A549 (cell line): ENCODE data around the gene CAMKMT. TPM values are rescaled to one million over a fixed set of nuclear protein-coding genes. Genes with fewer than 3 reads are reported as not detected.

Source experiments
- ATAC-seq, 2 experiments: fragments of 200-7000 bp in 1 of 2; fragments of >200 bp in 1 of 2; cut with Nextera tagmentation in 1 of 2; cut with Tn5 transposase in 1 of 2; 3 replicates each; pipeline versions ENCODE4 v1.8.0 to v1.9.1; 2018 to 2020; ENCODE audit warnings: mild to moderate bottlenecking in 1 of 2, moderate library complexity in 1 of 2
- CTCF ChIA-PET: fragments of 300-600 bp; sonication (Branson Sonifier 250); formaldehyde crosslinking; extraction: SDS; loops from one replicate; lab custom pipeline; 2021; ENCODE audit warnings: antibody characterized with exemption, inconsistent platforms; lab: Yijun Ruan, JAX
- POLR2A ChIA-PET: fragments of 350-600 bp; formaldehyde crosslinking; extraction: SDS; loops from one replicate; lab custom pipeline; 2021; ENCODE audit warnings: antibody characterized with exemption, inconsistent platforms; lab: Yijun Ruan, JAX
- DNase-seq, 2 experiments: peaks; one replicate each; pipeline versions ENCODE4 v3.0.0 to v3.0.0-alpha.2; 2011 to 2016; ENCODE audit warnings: low read depth in 1 of 2, low spot score in 1 of 2
- FAIRE-seq: peaks from 2 replicates; lab custom pipeline; 2011; peaks lifted over from hg19 to GRCh38; lab: Jason Lieb, UNC
- H3K27ac ChIP-seq, 2 experiments: fragments of >200 bp; sonication (Bioruptor Twin); formaldehyde crosslinking; 3 replicates each; pipeline ENCODE4 v1.5.1; 2016 to 2017
- H3K4me1 ChIP-seq: fragments of >200 bp; sonication (Bioruptor Twin); formaldehyde crosslinking; 3 replicates; pipeline ENCODE4 v1.6.1; 2016
- H3K4me2 ChIP-seq: fragments of >200 bp; sonication (Bioruptor Twin); formaldehyde crosslinking; 3 replicates; pipeline ENCODE4 v1.6.1; 2016
- H3K4me3 ChIP-seq: fragments of >200 bp; sonication (Bioruptor Twin); formaldehyde crosslinking; 3 replicates; pipeline ENCODE4 v1.5.1; 2016
- H3K9me3 ChIP-seq: fragments of >200 bp; sonication (Bioruptor Twin); formaldehyde crosslinking; 3 replicates; pipeline ENCODE4 v1.6.1; 2016
- ATOH8 ChIP-seq: fragments of 250-450 bp; sonication (Bioruptor Pico); IDR thresholded peaks from 2 replicates; pipeline ENCODE4 v1.5.0; 2020; ENCODE audit warnings: low read depth, mild to moderate bottlenecking, moderate library complexity
- BHLHE40 ChIP-seq: IDR thresholded peaks from 2 replicates; pipeline ENCODE4 v1.6.1; 2012; ENCODE audit warnings: low read depth, low read length, inconsistent platforms
- CBX2 ChIP-seq: fragments of 200-600 bp; sonication (generic); IDR thresholded peaks from 2 replicates; pipeline ENCODE4 v1.6.1; 2016; ENCODE audit warnings: low read depth, mild to moderate bottlenecking, borderline replicate concordance
- CEBPB ChIP-seq, 2 experiments: fragments of >200 bp in 1 of 2; sonication (Bioruptor Twin) in 1 of 2; formaldehyde crosslinking in 1 of 2; IDR thresholded peaks; 2 replicates each; pipeline ENCODE4 v1.6.1; 2012 to 2016
- CHD2 ChIP-seq: fragments of 150-350 bp; IDR thresholded peaks from 2 replicates; pipeline ENCODE4 v1.6.1; 2014; ENCODE audit warnings: low read length; ENCODE audit not compliant: partially characterized antibody
- CHD4 ChIP-seq: fragments of 200-600 bp; sonication (generic); IDR thresholded peaks from 2 replicates; pipeline ENCODE4 v1.6.1; 2016; ENCODE audit warnings: antibody characterized with exemption, mild to moderate bottlenecking, borderline replicate concordance
- E2F6 ChIP-seq: IDR thresholded peaks from 2 replicates; pipeline ENCODE4 v1.6.1; 2012; ENCODE audit warnings: low read depth, borderline replicate concordance
- EHF ChIP-seq: fragments of 250-450 bp; sonication (Bioruptor Pico); IDR thresholded peaks from 2 replicates; pipeline ENCODE4 v1.5.0; 2020; ENCODE audit warnings: mild to moderate bottlenecking
- ESRRA ChIP-seq: fragments of 150-350 bp; IDR thresholded peaks from 2 replicates; pipeline ENCODE4 v1.6.1; 2014; ENCODE audit warnings: mild to moderate bottlenecking, low read length, borderline replicate concordance
- FOSB ChIP-seq: fragments of 250-450 bp; sonication (Bioruptor Pico); IDR thresholded peaks from 2 replicates; pipeline ENCODE4 v1.5.0; 2020; ENCODE audit warnings: mild to moderate bottlenecking, moderate library complexity
- GATA3 ChIP-seq: IDR thresholded peaks from 2 replicates; pipeline ENCODE4 v1.6.1; 2012; ENCODE audit warnings: borderline replicate concordance
- HES2 ChIP-seq: fragments of >200 bp; sonication (Bioruptor Twin); formaldehyde crosslinking; IDR thresholded peaks from 2 replicates; pipeline ENCODE4 v1.6.1; 2016
- HOXA7 ChIP-seq: fragments of 250-450 bp; sonication (Bioruptor Pico); IDR thresholded peaks from 2 replicates; pipeline ENCODE4 v1.5.0; 2020; ENCODE audit warnings: mild to moderate bottlenecking, moderate library complexity
- MAFK ChIP-seq: fragments of 450-650 bp; IDR thresholded peaks from 2 replicates; pipeline ENCODE4 v1.6.1; 2014; ENCODE audit not compliant: partially characterized antibody
- MYC ChIP-seq: IDR thresholded peaks from 2 replicates; pipeline ENCODE4 v1.6.1; 2012; ENCODE audit warnings: mild to moderate bottlenecking, inconsistent platforms, low read length, improper control_type of control experiment, borderline replicate concordance
- PHF8 ChIP-seq: fragments of 200-600 bp; sonication (generic); IDR thresholded peaks from 2 replicates; pipeline ENCODE4 v1.6.1; 2016; ENCODE audit warnings: low read depth, mild to moderate bottlenecking, antibody characterized with exemption, moderate library complexity, borderline replicate concordance
- POLR2A ChIP-seq: IDR thresholded peaks from 2 replicates; pipeline ENCODE4 v1.6.1; 2012; ENCODE audit warnings: mild to moderate bottlenecking, low read length
- RAD21 ChIP-seq, 2 experiments: fragments of >200 bp in 1 of 2; sonication (Bioruptor Twin) in 1 of 2; formaldehyde crosslinking in 1 of 2; IDR thresholded peaks in 1 of 2; conservative IDR thresholded peaks in 1 of 2; 2 replicates in 1 of 2; 3 replicates in 1 of 2; pipeline ENCODE4 v1.6.1; 2012 to 2018; ENCODE audit warnings: inconsistent platforms in 1 of 2
- REST ChIP-seq: fragments of 200-600 bp; sonication (generic); IDR thresholded peaks from 2 replicates; pipeline ENCODE4 v1.6.1; 2016; ENCODE audit warnings: antibody characterized with exemption, mild to moderate bottlenecking, moderate library complexity
- TFCP2L1 ChIP-seq: fragments of 250-450 bp; sonication (Bioruptor Pico); IDR thresholded peaks from 2 replicates; pipeline ENCODE4 v1.5.0; 2021; ENCODE audit warnings: mild to moderate bottlenecking
- ZFP36 ChIP-seq: fragments of 450-650 bp; IDR thresholded peaks from 2 replicates; pipeline ENCODE4 v1.6.1; 2014; ENCODE audit warnings: borderline replicate concordance; ENCODE audit not compliant: partially characterized antibody
- ZNF302 ChIP-seq: fragments of 250-450 bp; sonication (Bioruptor Pico); IDR thresholded peaks from 2 replicates; pipeline ENCODE4 v1.9.0; 2021; ENCODE audit warnings: inconsistent platforms, mild to moderate bottlenecking, moderate library complexity
- WGBS: methylation state at CpG from one replicate; pipeline ENCODE4 v1.1.6; 2017; ENCODE audit errors: missing lambda C conversion rate; 5-methylcytosine and 5-hydroxymethylcytosine counted together
- polyA plus RNA-seq, 4 experiments: library from polyadenylated mRNA; depleted of rRNA in 3 of 4; stranded (reverse); fragments of >200 nt; fragmentation: RNase III in 1 of 4; extraction: RNeasy Plus Mini Kit Qiagen cat#74134 plus additional on column Dnase treatment in 1 of 4; gene quantifications; 2 replicates in 3 of 4; 3 replicates in 1 of 4; pipeline ENCODE4 v1.2.3, GENCODE V29; 2011 to 2017

The CAMKMT gene
- polyA plus RNA-seq, 2 of the 4 experiments (the other 2 are of a cell fraction) = 6.5 to 15.7 TPM

GRCh38 chr2:44329343-44329742 is 32.4 kb upstream of the CAMKMT start:
- TF ChIP-seq BHLHE40 = no peak
- TF ChIP-seq MAFK = peak; percentile 70
- no peak overlapping the region for H3K4me2 ChIP-seq
- ATAC-seq (no peak), DNase-seq (no peak), FAIRE-seq (no peak)
- H3K9me3 ChIP-seq = no peaks in the 10 kb centered on the region
- ChIA-PET CTCF (interaction anchor here (1.2 to 3.1 kb wide), 5 partner anchors 11 to 285 kb away, joined by 3 to 14 read pairs (median 6); no protein-coding TSS in a partner anchor), POLR2A (no interaction called here)
- no peak overlapping the region for H3K4me3 ChIP-seq
- H3K4me1 ChIP-seq = peaks cover 17% of the 10 kb centered on the region
- 90% methylated on average over 2 of the region's 2 CpGs for WGBS
- H3K27ac ChIP-seq = no peak overlapping the region

GRCh38 chr2:44330801-44331200 is 30.9 kb upstream of the CAMKMT start:
- H3K9me3 ChIP-seq = no peaks in the 10 kb centered on the region
- CTCF ChIA-PET = interaction anchor here (0.8 kb wide), 1 partner anchor 40 kb away, joined by 3 read pairs; no protein-coding TSS in a partner anchor

GRCh38 chr2:44333994-44334393 is 27.8 kb upstream of the CAMKMT start:
- CTCF ChIA-PET = interaction anchor here (0.6 to 0.8 kb wide), 2 partner anchors 9 to 483 kb away, joined by 4 read pairs; no protein-coding TSS in a partner anchor
- POLR2A ChIA-PET = interaction anchor here (0.6 kb wide), 1 partner anchor 98 kb away, joined by 4 read pairs; no protein-coding TSS in a partner anchor
- peaks cover 5% of the 10 kb centered on the region; the same call in 1 of the 3 replicates for H3K4me1 ChIP-seq
- no peak overlapping the region for H3K27ac ChIP-seq
- no peak overlapping the region for H3K4me3 ChIP-seq
- FAIRE-seq (no peak), ATAC-seq (no peak), DNase-seq (no peak)
- no peak for TF ChIP-seq CHD2
- H3K4me2 ChIP-seq = no peak overlapping the region
- no peaks in the 10 kb centered on the region for H3K9me3 ChIP-seq
- 98% methylated on average over 1 of the region's 1 CpG for WGBS

More at GRCh38 chr2:44330801-44331200, 30.9 kb upstream of the CAMKMT start:
- Histone ChIP-seq H3K4me1 (peaks cover 5% of the 10 kb centered on the region; the same call in 2 of the 3 replicates), H3K4me2 (no peak overlapping the region)
- no peak for ATAC-seq
- no peak for DNase-seq
- no peak for TF ChIP-seq TFCP2L1 (CRISPR knock-in tag)
- TF ChIP-seq CEBPB (IDR thresholded peaks at IDR 0.05) = peak; percentile 47 to 60; a peak in 2 of 4 replicates
- TF ChIP-seq, all 56 proteins: peak for 1
- no peak for FAIRE-seq
- POLR2A ChIA-PET = no interaction called here
- WGBS = 97% methylated on average over 1 of the region's 1 CpG
- Histone ChIP-seq H3K4me3 (no peak overlapping the region), H3K27ac (no peak overlapping the region)

- H3K4me1 ChIP-seq = peaks cover 1% of the 10 kb centered on the region; the same call in 1 of the 3 replicates
- H3K4me2 ChIP-seq = no peak overlapping the region
- H3K4me3 ChIP-seq = no peak overlapping the region
- WGBS = 92% methylated on average over 2 of the region's 2 CpGs
- ChIA-PET POLR2A (no interaction called here), CTCF (interaction anchor here (1.8 kb wide), 1 partner anchor 292 kb away, joined by 4 read pairs; no protein-coding TSS in a partner anchor)
- DNase-seq (no peak), FAIRE-seq (no peak), ATAC-seq (no peak)
- no peak overlapping the region for H3K27ac ChIP-seq
- H3K9me3 ChIP-seq = no peaks in the 10 kb centered on the region
- TF ChIP-seq PHF8 = no peak
- no peak for TF ChIP-seq CBX2
- no peak for TF ChIP-seq ATOH8 (CRISPR knock-in tag)
- no peak for TF ChIP-seq EHF (CRISPR knock-in tag)
- no peak for TF ChIP-seq ZNF302 (CRISPR knock-in tag)
- no peak for TF ChIP-seq CHD4
- TF ChIP-seq FOSB (CRISPR knock-in tag) = no peak
- TF ChIP-seq E2F6 = no peak
- TF ChIP-seq POLR2A = no peak
- TF ChIP-seq RAD21 (conservative IDR thresholded peaks at IDR 0.05 in 1 of 2, IDR thresholded peaks at IDR 0.05 in 1 of 2) = no peak
- TF ChIP-seq ESRRA = no peak
- no peak for TF ChIP-seq HES2
- no peak for TF ChIP-seq ZFP36
- TF ChIP-seq GATA3 = no peak
- no peak for TF ChIP-seq REST
- no peak for TF ChIP-seq MYC
- no peak for TF ChIP-seq HOXA7 (CRISPR knock-in tag)
Measured at GRCh38 chr2:44335806-44336538, 25.8 kb upstream of the CAMKMT start.
